Measurements from ENCODE around the gene NKAPD1. TPM values are rescaled to one million over a fixed set of nuclear protein-coding genes. Genes with fewer than 3 reads are reported as not detected.
A peak's percentile ranks its signal among the peaks of the same experiment; 100 is the strongest.
"Not testable (repeated sequence)": the region's sequence is repeated elsewhere in the genome, so short reads cannot be mapped to it uniquely, and the experiment has no call there.

Gene NKAPD1, protein sequence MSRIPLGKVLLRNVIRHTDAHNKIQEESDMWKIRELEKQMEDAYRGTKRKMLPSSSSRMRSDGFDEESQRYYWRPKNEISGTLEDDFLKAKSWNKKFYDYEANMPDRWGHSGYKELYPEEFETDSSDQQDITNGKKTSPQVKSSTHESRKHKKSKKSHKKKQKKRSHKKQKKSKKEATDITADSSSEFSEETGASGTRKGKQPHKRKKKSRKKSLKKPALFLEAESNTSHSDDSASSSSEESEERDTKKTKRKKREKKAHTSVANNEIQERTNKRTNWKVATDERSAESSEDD
- total RNA-seq (2014; rRNA removed; shearing (Covaris generic)): 20.6 and 39.4 TPM in 2 replicates
- polyA plus RNA-seq (2016; fragmentation: Nextera tagmentation; extraction: Ambion mirVana): 26.1 and 28.1 TPM in 2 replicates

- peaks cover 16% of the 10 kb centered on the region; the same call in 1 of the 2 replicates for H3K4me1 ChIP-seq (ENCODE audit: insufficient read depth)
- H3K36me3 ChIP-seq (ENCODE audit: low read depth): peaks cover 33% of the 10 kb centered on the region
- H3K4me3 ChIP-seq: peak within 1 kb of the TSS; percentile 98
- H3K27ac ChIP-seq: peak within 1 kb of the TSS; percentile 93
- H3K9me2 ChIP-seq (ENCODE audit: insufficient read depth): no peaks in the 10 kb centered on the region
- H3K79me2 ChIP-seq (ENCODE audit: insufficient read depth): peaks cover 49% of the 10 kb centered on the region
- no peaks in the 10 kb centered on the region for H4K20me1 ChIP-seq (ENCODE audit: insufficient read depth)
- H3K27me3 ChIP-seq (replicated peaks; ENCODE audit: insufficient read depth): no peaks in the 10 kb centered on the region
- WGBS, 2 experiments (ENCODE audit: low coverage in 1 of 2, low lambda C conversion rate in 2 of 2, missing lambda C conversion rate in 2 of 2): 1% methylated on average over 42 to 43 of the region's 43 CpGs
- in situ Hi-C loops (cut with MboI): no loop called here
- H3K4me2 ChIP-seq (ENCODE audit: unreplicated experiment): peak within 1 kb of the TSS; percentile 94
- TF ChIP-seq EZH2phosphoT487 (IDR thresholded peaks at IDR 0.05; ENCODE audit: insufficient read depth, low read depth): no peak
- no peak for TF ChIP-seq EZH2 (IDR thresholded peaks at IDR 0.05; ENCODE audit: insufficient read depth, poor library complexity, severe bottlenecking)
- H3F3A ChIP-seq (ENCODE audit: insufficient read depth): 0 out of 2 replicates have a peak, but pooled peaks cover 12% of the 10 kb centered on the region
- peak; percentile 90 for DNase-seq
- peak within 1 kb of the TSS; percentile 97 for H3K9ac ChIP-seq
- H2AFZ ChIP-seq: peak within 1 kb of the TSS; percentile 94
- no peaks in the 10 kb centered on the region for H3K9me3 ChIP-seq (ENCODE audit: low read depth)
These were observed at the start of gene NKAPD1, which contains the start of gene PIH1D2 for GRCh38 chr11:112073941-112074811. Gene NKAPD1 (plus strand): TSS chr11:112074299. CDS start chr11:112075575, 1,276 bp downstream. Gene PIH1D2 (minus strand): TSS chr11:112074017. CDS start chr11:112073174, 843 bp downstream.

DNA sequence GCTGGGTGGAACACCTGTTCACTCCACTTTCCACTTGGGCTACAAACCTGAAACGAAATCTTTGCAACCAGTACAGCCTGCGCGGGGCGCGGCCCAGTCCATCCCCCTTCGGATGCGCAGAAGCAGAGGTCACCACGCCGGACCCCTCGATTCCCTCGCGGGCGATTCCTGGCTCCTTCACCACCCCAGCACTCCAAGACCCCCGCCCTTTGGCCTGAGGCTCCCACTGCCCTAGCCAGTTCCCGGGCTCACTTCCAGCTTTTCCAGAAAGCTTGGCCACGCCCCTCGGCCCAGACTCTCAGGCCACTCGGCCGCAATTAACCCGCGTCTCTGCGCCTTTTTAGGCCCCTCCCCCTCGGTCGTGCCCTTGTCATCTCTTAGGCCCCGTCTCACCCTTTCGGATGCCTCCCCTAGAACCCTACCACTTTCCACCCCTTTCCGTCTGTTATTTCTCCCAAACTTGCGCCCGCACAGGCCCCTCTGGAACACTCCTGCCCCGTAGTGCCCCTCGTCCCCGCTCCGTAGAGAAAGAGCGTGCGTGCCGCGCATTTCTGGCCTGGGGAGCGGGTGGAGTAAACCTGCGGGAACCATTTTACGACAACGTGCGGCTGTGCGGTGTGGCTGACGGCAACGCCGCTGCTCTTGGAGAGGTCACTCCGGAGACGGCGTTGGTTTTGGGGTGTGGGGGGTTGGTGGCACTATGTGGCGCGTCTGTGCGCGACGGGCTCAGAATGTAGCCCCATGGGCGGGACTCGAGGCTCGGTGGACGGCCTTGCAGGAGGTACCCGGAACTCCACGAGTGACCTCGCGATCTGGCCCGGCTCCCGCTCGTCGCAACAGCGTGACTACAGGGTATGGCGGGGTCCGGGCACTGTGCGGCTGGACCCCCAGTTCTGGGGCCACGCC lies 49.1 kb upstream of the NKAPD1 start, which contains the start of gene DLAT:
Gene DLAT (plus strand): TSS at position 636 of the 906 bp plus-strand sequence. CDS start 65 bp downstream, at position 701.
- Histone ChIP-seq H3K79me2 (ENCODE audit: insufficient read depth) (peaks cover 11% of the 10 kb centered on the region), H3K36me3 (ENCODE audit: low read depth) (peaks cover 5% of the 10 kb centered on the region; the same call in 1 of the 2 replicates), H3K9me2 (ENCODE audit: insufficient read depth) (no peaks in the 10 kb centered on the region), H3K9ac (peak within 1 kb of the TSS; percentile 86), H3K4me1 (ENCODE audit: insufficient read depth) (0 out of 2 replicates have a peak, but pooled peaks cover 6% of the 10 kb centered on the region), H3K9me3 (ENCODE audit: low read depth) (no peaks in the 10 kb centered on the region), H3K4me2 (ENCODE audit: unreplicated experiment) (peak within 1 kb of the TSS; percentile 82), H3K4me3 (peak within 1 kb of the TSS; percentile 94), H3F3A (ENCODE audit: insufficient read depth) (peaks cover 19% of the 10 kb centered on the region; the same call in 1 of the 2 replicates), H2AFZ (peak within 1 kb of the TSS; percentile 99), H3K27ac (peak within 1 kb of the TSS; percentile 50), H4K20me1 (ENCODE audit: insufficient read depth) (no peaks in the 10 kb centered on the region), H3K27me3 (replicated peaks; ENCODE audit: insufficient read depth) (no peaks in the 10 kb centered on the region)
- in situ Hi-C loops (cut with MboI): no loop called here
- TF ChIP-seq EZH2phosphoT487 (IDR thresholded peaks at IDR 0.05; ENCODE audit: insufficient read depth, low read depth): no peak
- no peak for TF ChIP-seq EZH2 (IDR thresholded peaks at IDR 0.05; ENCODE audit: insufficient read depth, poor library complexity, severe bottlenecking)
- WGBS, 2 experiments (ENCODE audit: low coverage in 1 of 2, low lambda C conversion rate in 2 of 2, missing lambda C conversion rate in 2 of 2): 1% methylated on average over 61 to 68 of the region's 71 CpGs
- DNase-seq: peak; percentile 90

DNA sequence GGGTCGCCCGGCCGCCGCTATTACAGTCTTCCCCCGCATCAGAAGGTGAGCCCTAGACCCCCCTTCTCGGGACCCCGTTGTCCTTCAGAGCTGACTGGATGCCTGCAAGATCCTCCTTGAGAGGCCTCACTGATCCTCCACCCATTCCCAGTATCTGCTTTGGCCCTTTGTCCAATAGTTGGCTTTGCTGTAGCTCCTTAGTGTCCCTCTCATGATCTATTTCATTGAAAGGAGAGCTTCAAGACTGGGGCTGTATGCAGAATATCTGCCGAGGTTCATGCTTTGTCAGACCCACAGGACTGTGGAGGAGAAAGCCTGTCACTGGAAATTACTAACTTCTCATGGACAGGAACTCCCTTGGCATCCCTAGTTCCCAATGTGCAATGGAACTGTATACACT lies 48.4 kb upstream of the NKAPD1 start:
- Histone ChIP-seq H3K9me2 (ENCODE audit: insufficient read depth) (no peaks in the 10 kb centered on the region), H4K20me1 (ENCODE audit: insufficient read depth) (no peaks in the 10 kb centered on the region), H3K4me3 (peak overlapping the region; percentile 94), H3K4me1 (ENCODE audit: insufficient read depth) (0 out of 2 replicates have a peak, but pooled peaks cover 6% of the 10 kb centered on the region), H3F3A (ENCODE audit: insufficient read depth) (peaks cover 19% of the 10 kb centered on the region; the same call in 1 of the 2 replicates), H3K79me2 (ENCODE audit: insufficient read depth) (peaks cover 14% of the 10 kb centered on the region), H3K27ac (peak overlapping the region; percentile 50; the same call in 1 of the 2 replicates), H3K9me3 (ENCODE audit: low read depth) (no peaks in the 10 kb centered on the region), H3K9ac (peak overlapping the region; percentile 86), H3K27me3 (replicated peaks; ENCODE audit: insufficient read depth) (no peaks in the 10 kb centered on the region), H2AFZ (peak overlapping the region; percentile 99), H3K4me2 (ENCODE audit: unreplicated experiment) (peak overlapping the region; percentile 82), H3K36me3 (ENCODE audit: low read depth) (peaks cover 11% of the 10 kb centered on the region)
- in situ Hi-C loops (cut with MboI): no loop called here
- TF ChIP-seq EZH2phosphoT487 (IDR thresholded peaks at IDR 0.05; ENCODE audit: insufficient read depth, low read depth): no peak
- no peak for TF ChIP-seq EZH2 (IDR thresholded peaks at IDR 0.05; ENCODE audit: insufficient read depth, poor library complexity, severe bottlenecking)
- peak; percentile 53 for DNase-seq
- 0% methylated on average over 8 of the region's 8 CpGs for WGBS, 2 experiments (ENCODE audit: low coverage in 1 of 2, low lambda C conversion rate in 2 of 2, missing lambda C conversion rate in 2 of 2)

GRCh38 chr11:112026784-112027410 lies 47.2 kb upstream of the NKAPD1 start:
- H3K4me3 ChIP-seq; H3K4me2 ChIP-seq (ENCODE audit: unreplicated experiment); H3K27me3 ChIP-seq (replicated peaks; ENCODE audit: insufficient read depth); DNase-seq; H3K9me3 ChIP-seq (ENCODE audit: low read depth); H3K9ac ChIP-seq; H2AFZ ChIP-seq; H4K20me1 ChIP-seq (ENCODE audit: insufficient read depth); H3K27ac ChIP-seq; in situ Hi-C loops (cut with MboI); H3K4me1 ChIP-seq (ENCODE audit: insufficient read depth); H3K9me2 ChIP-seq (ENCODE audit: insufficient read depth): not testable (repeated sequence)
- peaks cover 14% of the 10 kb centered on the region for H3K79me2 ChIP-seq (ENCODE audit: insufficient read depth)
- 94 to 98% methylated on average over 11 to 28 of the region's 49 CpGs for WGBS, 2 experiments (ENCODE audit: low coverage in 1 of 2, low lambda C conversion rate in 2 of 2, missing lambda C conversion rate in 2 of 2)
- peaks cover 19% of the 10 kb centered on the region; the same call in 1 of the 2 replicates for H3F3A ChIP-seq (ENCODE audit: insufficient read depth)
- H3K36me3 ChIP-seq (ENCODE audit: low read depth): peaks cover 20% of the 10 kb centered on the region
